Measurements from ENCODE around the gene FXYD3. TPM values are rescaled to one million over a fixed set of nuclear protein-coding genes. Genes with fewer than 3 reads are reported as not detected.
A peak's percentile ranks its signal among the peaks of the same experiment; 100 is the strongest.

The FXYD3 gene
- total RNA-seq, 2 experiments from 2014 or later, result 0.35 to 0.88 TPM

DNA sequence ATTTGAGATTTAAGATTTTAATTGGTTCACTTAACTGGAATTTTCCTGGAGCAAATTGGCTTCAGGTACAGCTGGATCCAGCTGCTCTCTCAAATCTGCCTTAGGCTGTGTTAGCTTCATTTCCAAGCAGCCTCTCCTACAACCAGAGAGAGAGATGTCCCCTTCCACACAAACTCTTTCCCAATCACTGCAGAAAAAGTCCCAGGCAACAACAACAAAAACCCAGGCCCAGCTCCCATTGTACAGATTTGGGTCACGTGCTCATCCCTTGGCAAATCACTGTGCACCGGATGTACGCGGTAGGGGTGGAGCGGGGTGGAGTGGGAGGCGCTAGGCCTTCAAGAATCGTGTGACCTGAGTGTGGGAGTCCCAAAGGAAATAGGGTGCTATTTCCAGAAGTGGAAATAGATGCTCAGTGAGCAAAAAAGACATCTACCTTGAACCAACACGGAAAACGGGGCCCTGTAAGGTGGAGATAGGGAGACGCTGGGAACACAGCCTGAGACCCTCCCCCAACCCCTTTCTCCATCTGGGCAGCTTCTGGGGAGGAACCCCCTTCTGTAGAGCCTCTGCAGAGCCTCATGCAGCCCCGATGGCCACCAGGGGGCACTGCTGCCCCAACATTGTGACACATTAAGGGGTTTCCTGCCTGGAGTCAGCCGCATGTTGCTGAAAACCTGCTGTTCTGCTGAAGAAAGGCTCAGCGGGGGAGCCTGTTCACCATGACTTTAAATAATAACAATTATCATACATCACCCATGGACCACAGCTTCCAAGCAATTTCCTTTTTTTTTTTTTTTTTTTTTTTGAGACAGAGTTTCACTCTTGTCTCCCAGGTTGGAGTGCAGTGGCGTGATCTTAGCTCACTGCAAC is 48.7 kb upstream of the FXYD3 start:
- DNase-seq (ENCODE audit: low spot score), result peak; percentile 97
- CTCF ChIA-PET (ENCODE audit: unreplicated experiment), result interaction anchor here (0.7 to 3.0 kb wide), 15 partner anchors 9 to 150 kb away, joined by 3 to 20 read pairs (median 5); partner anchors contain the start of gene LGI4
- no peaks in the 10 kb centered on the region for H4K20me1 ChIP-seq (ENCODE audit: insufficient read depth, low read length)
- H3K4me3 ChIP-seq (ENCODE audit: low read depth, low read length, poor library complexity, severe bottlenecking), result peak overlapping the region; percentile 58
- no peaks in the 10 kb centered on the region; the same call in 1 of the 2 replicates for H3K36me3 ChIP-seq (ENCODE audit: insufficient read depth, low read length)
- H3K4me2 ChIP-seq (ENCODE audit: low read length), result peak overlapping the region; percentile 70
- no peaks in the 10 kb centered on the region for H3K79me2 ChIP-seq (ENCODE audit: insufficient read depth, low read depth, low read length)
- H3K27ac ChIP-seq (ENCODE audit: low read depth, low read length, poor library complexity, severe bottlenecking), result peak overlapping the region; percentile 69
- POLR2A ChIA-PET, result interaction anchor here (0.6 to 3.0 kb wide), 12 partner anchors 8 to 75 kb away, joined by 3 to 49 read pairs (median 4); no protein-coding TSS in a partner anchor
- BruUV-seq (replicated peaks), result no TSS peak
- H2AFZ ChIP-seq (ENCODE audit: low read length), result peak overlapping the region; percentile 31; the same call in 1 of the 2 replicates
- H3K4me1 ChIP-seq (ENCODE audit: insufficient read depth, low read length, poor library complexity, severe bottlenecking), result peaks cover 40% of the 10 kb centered on the region
- H3K9me2 ChIP-seq (ENCODE audit: insufficient read depth, low read length), result no peaks in the 10 kb centered on the region
- peaks cover 12% of the 10 kb centered on the region; the same call in 1 of the 2 replicates for H3K9me3 ChIP-seq (ENCODE audit: low read length)
- intact Hi-C loops (cut with micrococcal nuclease; ENCODE audit: unreplicated experiment), result loop anchor here (1.0 to 2.0 kb wide), 5 partner anchors 19 to 150 kb away; partner anchors contain the start of gene LGI4
- TF ChIP-seq EZH2phosphoT487 (IDR thresholded peaks at IDR 0.05; ENCODE audit: borderline replicate concordance, low read depth, low read length), result no peak
- TF ChIP-seq, protein P1, sequence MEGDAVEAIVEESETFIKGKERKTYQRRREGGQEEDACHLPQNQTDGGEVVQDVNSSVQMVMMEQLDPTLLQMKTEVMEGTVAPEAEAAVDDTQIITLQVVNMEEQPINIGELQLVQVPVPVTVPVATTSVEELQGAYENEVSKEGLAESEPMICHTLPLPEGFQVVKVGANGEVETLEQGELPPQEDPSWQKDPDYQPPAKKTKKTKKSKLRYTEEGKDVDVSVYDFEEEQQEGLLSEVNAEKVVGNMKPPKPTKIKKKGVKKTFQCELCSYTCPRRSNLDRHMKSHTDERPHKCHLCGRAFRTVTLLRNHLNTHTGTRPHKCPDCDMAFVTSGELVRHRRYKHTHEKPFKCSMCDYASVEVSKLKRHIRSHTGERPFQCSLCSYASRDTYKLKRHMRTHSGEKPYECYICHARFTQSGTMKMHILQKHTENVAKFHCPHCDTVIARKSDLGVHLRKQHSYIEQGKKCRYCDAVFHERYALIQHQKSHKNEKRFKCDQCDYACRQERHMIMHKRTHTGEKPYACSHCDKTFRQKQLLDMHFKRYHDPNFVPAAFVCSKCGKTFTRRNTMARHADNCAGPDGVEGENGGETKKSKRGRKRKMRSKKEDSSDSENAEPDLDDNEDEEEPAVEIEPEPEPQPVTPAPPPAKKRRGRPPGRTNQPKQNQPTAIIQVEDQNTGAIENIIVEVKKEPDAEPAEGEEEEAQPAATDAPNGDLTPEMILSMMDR (conservative IDR thresholded peaks at IDR 0.05; ENCODE audit: low read length), result peak; percentile 99

DNA sequence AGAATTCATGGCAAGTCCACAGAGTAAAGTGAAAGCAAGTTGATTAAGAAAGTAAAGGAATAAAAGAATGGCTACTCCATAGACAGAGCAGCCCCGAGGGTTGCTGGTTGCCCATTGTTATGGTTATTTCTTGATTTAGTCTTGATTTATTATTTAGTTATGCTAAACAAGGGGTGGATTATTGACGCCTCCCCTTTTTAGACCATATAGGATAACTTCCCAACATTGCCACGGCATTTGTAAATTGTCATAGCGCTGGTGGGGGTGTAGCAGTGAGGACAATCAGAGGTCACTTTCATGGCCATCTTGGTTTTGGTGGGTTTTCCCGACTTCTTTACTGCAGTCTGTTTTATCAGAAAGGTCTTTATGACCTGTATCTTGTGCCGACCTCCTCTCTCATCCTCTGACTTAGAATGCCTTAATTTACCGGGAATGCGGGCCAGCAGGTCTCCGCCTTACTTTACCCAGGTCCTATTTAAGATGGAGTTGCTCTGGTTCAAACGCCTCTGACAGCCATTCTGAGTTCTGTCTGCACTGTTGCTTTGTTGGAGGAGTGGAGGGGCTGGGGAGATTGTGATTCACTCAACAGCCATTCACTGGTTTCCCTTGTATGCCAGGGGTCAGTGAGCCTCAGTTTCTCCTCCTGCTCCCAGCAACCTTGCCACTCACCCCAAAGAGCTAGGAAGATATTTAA is 46.5 kb upstream of the FXYD3 start:
- BruUV-seq (replicated peaks), result no TSS peak
- DNase-seq (ENCODE audit: low spot score), result no peak
- Histone ChIP-seq H3K36me3 (ENCODE audit: insufficient read depth, low read length) (no peaks in the 10 kb centered on the region; the same call in 1 of the 2 replicates), H3K79me2 (ENCODE audit: insufficient read depth, low read depth, low read length) (no peaks in the 10 kb centered on the region), H3K9me3 (ENCODE audit: low read length) (peaks cover 12% of the 10 kb centered on the region; the same call in 1 of the 2 replicates), H3K4me3 (ENCODE audit: low read depth, low read length, poor library complexity, severe bottlenecking) (no peak overlapping the region), H3K4me2 (ENCODE audit: low read length) (peak overlapping the region; percentile 35), H4K20me1 (ENCODE audit: insufficient read depth, low read length) (no peaks in the 10 kb centered on the region), H3K9me2 (ENCODE audit: insufficient read depth, low read length) (no peaks in the 10 kb centered on the region), H2AFZ (ENCODE audit: low read length) (peak overlapping the region; percentile 66; the same call in 1 of the 2 replicates), H3K4me1 (ENCODE audit: insufficient read depth, low read length, poor library complexity, severe bottlenecking) (peaks cover 40% of the 10 kb centered on the region), H3K27ac (ENCODE audit: low read depth, low read length, poor library complexity, severe bottlenecking) (peak overlapping the region; percentile 39)
- ChIA-PET CTCF (ENCODE audit: unreplicated experiment) (interaction anchor here (0.6 to 3.0 kb wide), 3 partner anchors 17 to 21 kb away, joined by 3 to 20 read pairs (median 8); no protein-coding TSS in a partner anchor), POLR2A (interaction anchor here (1.0 to 3.0 kb wide), 9 partner anchors 11 to 23 kb away, joined by 3 to 49 read pairs (median 6); no protein-coding TSS in a partner anchor)
- TF ChIP-seq, protein P1 (conservative IDR thresholded peaks at IDR 0.05; ENCODE audit: low read length), result no peak
- no peak for TF ChIP-seq EZH2phosphoT487 (IDR thresholded peaks at IDR 0.05; ENCODE audit: borderline replicate concordance, low read depth, low read length)
- intact Hi-C loops (cut with micrococcal nuclease; ENCODE audit: unreplicated experiment), result no loop called here

Data from OCI-LY7 (cell line).